Upper lobe of right lung (tissue), 1 donor: ENCODE data around the gene SPTAN1. TPM values are rescaled to one million over a fixed set of nuclear protein-coding genes. Genes with fewer than 3 reads are reported as not detected.
"Not testable (repeated sequence)": the region's sequence is repeated elsewhere in the genome, so short reads cannot be mapped to it uniquely, and the experiment has no call there.

Source experiments
- ATAC-seq: fragments of 200-7000 bp; cut with Tn5 transposase; one replicate; pipeline ENCODE4 v1.9.1; 2020; ENCODE audit warnings: mild to moderate bottlenecking, moderate library complexity
- DNase-seq: peaks from one replicate; pipeline ENCODE4 v3.0.0-alpha.2; 2020
- H3K27ac ChIP-seq: fragments of 200-600 bp; one replicate; pipeline ENCODE4 v1.8.0; 2022
- H3K27me3 ChIP-seq: fragments of 200-600 bp; one replicate; pipeline ENCODE4 v1.8.0; 2022; ENCODE audit warnings: mild to moderate bottlenecking
- H3K36me3 ChIP-seq: fragments of 200-600 bp; one replicate; pipeline ENCODE4 v1.8.0; 2022
- H3K4me1 ChIP-seq: fragments of 200-600 bp; one replicate; pipeline ENCODE4 v1.8.0; 2022
- H3K4me3 ChIP-seq: fragments of 200-600 bp; one replicate; pipeline ENCODE4 v1.8.0; 2022; ENCODE audit warnings: mild to moderate bottlenecking
- H3K9me3 ChIP-seq: fragments of 200-600 bp; one replicate; pipeline ENCODE4 v1.8.0; 2022
- intact Hi-C: fragments of 100-400 bp; cut with DNase I; formaldehyde crosslinking; loops from one replicate; pipeline ENCODE4 v1.11.0; 2022
- long read RNA-seq: library from polyadenylated mRNA; unstranded; transcript quantifications from one replicate; pipeline ENCODE4 v2.0.0, GENCODE V29; 2021
- total RNA-seq: library from RNA; stranded (reverse); fragmentation: NEBNext Ultra II Directional; extraction: Animal tissue kit (Norgen Biotek cat#: 25700); gene quantifications from one replicate; pipeline ENCODE4 v1.2.1, GENCODE V29; 2021
- TF ChIP-seq, protein P1 (sequence below): fragments of 200-600 bp; IDR thresholded peaks from one replicate; pipeline ENCODE4 v1.8.0; 2022; ENCODE audit warnings: antibody characterized with exemption
- donor health status: DM: no; HTN: yes; CAD: no; lungs with severe emphysema.

The SPTAN1 gene
- 358 TPM for total RNA-seq
- long read RNA-seq, full-length matches to known transcripts, result 51 of 172 reads
- long read RNA-seq, partial matches to known transcripts, result 106 of 172 reads
- long read RNA-seq, other reads (novel, unspliced or antisense), result 15 of 172 reads

DNA sequence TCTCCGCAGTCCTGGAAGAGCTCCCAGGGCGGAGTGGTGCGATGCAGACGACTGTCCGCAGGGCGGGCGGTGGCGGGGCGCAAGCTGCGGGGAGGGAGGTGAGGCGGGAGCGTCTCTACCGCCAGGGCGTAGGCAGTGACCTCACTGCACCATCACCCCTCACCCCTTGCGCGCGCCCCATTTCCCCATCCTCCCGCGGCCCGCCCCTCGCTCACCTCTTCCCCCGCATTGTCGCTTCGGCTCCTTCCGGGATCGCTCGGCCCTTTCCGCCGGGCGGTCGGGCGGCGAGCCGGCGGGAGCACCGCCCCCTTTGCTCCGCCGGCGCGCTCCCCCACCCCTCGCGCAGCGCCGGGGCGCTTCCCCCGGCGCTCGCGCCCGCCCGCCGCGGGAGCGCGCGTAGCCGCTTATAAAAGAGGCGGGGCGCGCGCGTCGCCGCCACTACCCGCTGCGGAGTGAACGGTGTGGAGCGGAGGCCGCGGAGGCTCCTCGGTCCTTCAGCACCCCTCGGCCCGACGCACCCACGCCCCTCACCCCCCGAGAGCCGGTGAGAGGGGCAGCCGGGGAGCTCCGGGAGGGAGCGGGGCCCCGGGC lies at the start of gene SPTAN1:
Gene SPTAN1 (plus strand): TSS at position 435 of the 591 bp plus-strand sequence. CDS start 14,154 bp downstream, outside the sequence.
- Histone ChIP-seq H3K9me3 (no peaks in the 10 kb centered on the region), H3K4me1 (peaks cover 50% of the 10 kb centered on the region), H3K36me3 (no peaks in the 10 kb centered on the region), H3K27me3 (no peaks in the 10 kb centered on the region), H3K4me3 (peak within 1 kb of the TSS; percentile 95), H3K27ac (peak within 1 kb of the TSS; percentile 94)
- TF ChIP-seq, protein P1, sequence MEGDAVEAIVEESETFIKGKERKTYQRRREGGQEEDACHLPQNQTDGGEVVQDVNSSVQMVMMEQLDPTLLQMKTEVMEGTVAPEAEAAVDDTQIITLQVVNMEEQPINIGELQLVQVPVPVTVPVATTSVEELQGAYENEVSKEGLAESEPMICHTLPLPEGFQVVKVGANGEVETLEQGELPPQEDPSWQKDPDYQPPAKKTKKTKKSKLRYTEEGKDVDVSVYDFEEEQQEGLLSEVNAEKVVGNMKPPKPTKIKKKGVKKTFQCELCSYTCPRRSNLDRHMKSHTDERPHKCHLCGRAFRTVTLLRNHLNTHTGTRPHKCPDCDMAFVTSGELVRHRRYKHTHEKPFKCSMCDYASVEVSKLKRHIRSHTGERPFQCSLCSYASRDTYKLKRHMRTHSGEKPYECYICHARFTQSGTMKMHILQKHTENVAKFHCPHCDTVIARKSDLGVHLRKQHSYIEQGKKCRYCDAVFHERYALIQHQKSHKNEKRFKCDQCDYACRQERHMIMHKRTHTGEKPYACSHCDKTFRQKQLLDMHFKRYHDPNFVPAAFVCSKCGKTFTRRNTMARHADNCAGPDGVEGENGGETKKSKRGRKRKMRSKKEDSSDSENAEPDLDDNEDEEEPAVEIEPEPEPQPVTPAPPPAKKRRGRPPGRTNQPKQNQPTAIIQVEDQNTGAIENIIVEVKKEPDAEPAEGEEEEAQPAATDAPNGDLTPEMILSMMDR, result peak; percentile 8
- ATAC-seq (peak; percentile 95), DNase-seq (peak; percentile 96)
- intact Hi-C loops, result no loop called here

DNA sequence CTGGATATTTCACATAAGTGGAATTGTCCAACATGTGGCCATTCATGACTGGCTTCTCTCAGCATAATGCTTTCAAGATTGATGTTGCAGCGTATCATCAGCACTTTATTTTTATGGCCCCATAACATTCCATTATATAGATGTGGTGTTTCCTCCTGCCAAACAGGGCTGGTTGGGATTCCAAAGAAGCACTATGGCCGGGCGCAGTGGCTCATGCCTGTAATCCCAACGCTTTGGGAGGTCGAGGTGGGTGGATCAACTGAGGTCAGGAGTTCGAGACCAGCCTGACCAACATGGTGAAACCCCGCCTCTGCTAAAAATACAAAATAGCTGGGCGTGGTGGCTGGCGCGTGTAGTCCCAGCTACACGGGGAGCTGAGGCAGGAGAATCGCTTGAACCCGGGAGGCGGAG lies 49.0 kb upstream of the SPTAN1 start:
- H3K27me3 ChIP-seq, H3K9me3 ChIP-seq, intact Hi-C loops, ATAC-seq: not testable (repeated sequence)
- Histone ChIP-seq H3K27ac (peak overlapping the region; percentile 81), H3K4me3 (peak overlapping the region; percentile 64), H3K36me3 (peaks cover 12% of the 10 kb centered on the region), H3K4me1 (peaks cover 19% of the 10 kb centered on the region)
- DNase-seq, result peak; percentile 32

DNA sequence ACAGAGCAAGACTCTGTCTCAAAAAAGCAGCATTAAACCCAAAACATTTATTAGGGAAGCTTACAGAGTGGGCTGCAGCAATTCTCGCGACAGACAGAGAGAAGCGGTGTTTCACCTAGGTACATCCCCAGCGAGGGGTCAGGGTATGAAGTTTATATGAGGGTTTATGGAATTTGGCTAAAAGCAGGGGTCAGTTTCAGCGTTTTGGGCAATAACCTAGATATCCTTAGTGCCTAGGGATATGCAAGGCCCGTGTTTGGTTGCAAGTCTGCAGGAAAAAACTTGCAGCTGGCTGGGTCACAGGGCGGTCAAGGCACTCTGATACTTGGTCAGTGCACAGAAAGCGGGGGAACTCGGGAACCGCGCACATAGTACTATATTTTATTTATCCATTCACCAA lies 48.5 kb upstream of the SPTAN1 start:
- no peaks in the 10 kb centered on the region for H3K9me3 ChIP-seq
- H3K4me3 ChIP-seq, result peak overlapping the region; percentile 64
- peaks cover 11% of the 10 kb centered on the region for H3K36me3 ChIP-seq
- ATAC-seq (no peak), DNase-seq (peak; percentile 55)
- peak overlapping the region; percentile 81 for H3K27ac ChIP-seq
- intact Hi-C loops, result no loop called here
- TF ChIP-seq, protein P1, result no peak
- H3K27me3 ChIP-seq, result no peaks in the 10 kb centered on the region
- H3K4me1 ChIP-seq, result peaks cover 19% of the 10 kb centered on the region

DNA sequence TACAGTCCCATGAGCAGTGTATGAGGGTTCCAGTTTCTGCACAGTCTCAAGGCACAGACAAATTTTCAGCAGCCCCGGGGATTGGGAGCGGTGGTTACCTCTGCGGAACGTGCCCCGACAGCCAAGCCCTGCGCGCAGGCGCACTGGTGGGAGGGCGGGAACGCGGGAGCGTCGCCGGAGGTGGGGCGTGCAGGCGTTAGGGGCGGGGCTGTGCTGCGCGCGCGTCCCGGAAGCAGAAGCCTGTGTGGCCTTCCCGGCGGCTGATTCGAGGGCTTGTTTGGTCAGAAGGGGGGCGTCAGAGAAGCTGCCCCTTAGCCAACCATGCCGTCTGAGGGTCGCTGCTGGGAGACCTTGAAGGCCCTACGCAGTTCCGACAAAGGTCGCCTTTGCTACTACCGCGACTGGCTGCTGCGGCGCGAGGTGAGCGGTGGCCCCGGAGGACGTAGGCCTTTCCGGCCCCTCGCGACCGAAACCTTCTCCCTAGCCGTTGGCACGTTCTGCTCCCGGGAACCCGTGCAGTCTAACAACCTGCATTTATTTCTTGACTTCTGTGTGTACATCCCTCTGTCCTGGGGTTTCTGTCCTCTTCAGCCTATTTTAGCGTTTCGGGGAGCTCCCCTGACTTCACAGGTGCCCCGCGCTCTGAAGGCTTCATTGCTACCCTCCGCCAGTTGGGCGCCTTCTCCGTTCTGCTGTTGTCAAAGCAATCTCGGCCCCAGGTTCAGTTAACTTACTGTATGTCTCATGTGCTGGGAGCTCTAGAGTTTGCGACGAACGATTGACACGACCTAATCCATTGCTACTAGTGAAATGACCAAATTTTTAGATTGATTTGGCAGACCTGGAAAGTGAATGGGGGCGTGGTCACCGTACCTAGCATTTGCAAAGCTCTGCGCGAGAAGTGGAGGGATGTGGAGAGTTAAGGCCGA lies 47.6 kb upstream of the SPTAN1 start, which contains the start of gene GLE1:
Gene GLE1 (plus strand): TSS at position 235 of the 929 bp plus-strand sequence. CDS start 87 bp downstream, at position 322.
- Histone ChIP-seq H3K9me3 (no peaks in the 10 kb centered on the region), H3K36me3 (peaks cover 18% of the 10 kb centered on the region), H3K27me3 (no peaks in the 10 kb centered on the region), H3K27ac (peak within 1 kb of the TSS; percentile 81), H3K4me3 (peak within 1 kb of the TSS; percentile 64), H3K4me1 (peaks cover 19% of the 10 kb centered on the region)
- TF ChIP-seq, protein P1, result no peak
- ATAC-seq (peak; percentile 99), DNase-seq (peak; percentile 98)
- intact Hi-C loops, result no loop called here

DNA sequence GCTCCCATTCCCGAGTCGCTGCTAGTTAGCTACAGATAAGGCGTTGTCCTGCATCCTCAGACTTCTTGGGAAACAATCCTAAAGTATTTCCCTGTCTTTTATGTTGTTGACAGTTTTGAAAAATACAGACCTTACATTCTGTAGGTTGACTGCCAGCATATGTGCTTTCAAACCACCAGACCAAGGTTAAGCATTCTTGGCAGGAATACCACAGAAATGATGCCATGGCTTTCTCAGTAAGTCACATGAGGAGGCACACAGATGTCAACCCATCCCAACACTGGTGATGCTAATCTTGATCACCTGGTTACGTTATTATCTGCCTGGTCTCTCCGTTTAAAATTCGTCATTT lies 47.0 kb upstream of the SPTAN1 start:
- no peak for ATAC-seq
- DNase-seq, result no peak
- Histone ChIP-seq H3K4me1 (peaks cover 19% of the 10 kb centered on the region), H3K36me3 (peaks cover 19% of the 10 kb centered on the region), H3K4me3 (peak overlapping the region; percentile 64), H3K9me3 (no peaks in the 10 kb centered on the region), H3K27me3 (no peaks in the 10 kb centered on the region), H3K27ac (peak overlapping the region; percentile 81)
- TF ChIP-seq, protein P1, result no peak
- intact Hi-C loops, result no loop called here

DNA sequence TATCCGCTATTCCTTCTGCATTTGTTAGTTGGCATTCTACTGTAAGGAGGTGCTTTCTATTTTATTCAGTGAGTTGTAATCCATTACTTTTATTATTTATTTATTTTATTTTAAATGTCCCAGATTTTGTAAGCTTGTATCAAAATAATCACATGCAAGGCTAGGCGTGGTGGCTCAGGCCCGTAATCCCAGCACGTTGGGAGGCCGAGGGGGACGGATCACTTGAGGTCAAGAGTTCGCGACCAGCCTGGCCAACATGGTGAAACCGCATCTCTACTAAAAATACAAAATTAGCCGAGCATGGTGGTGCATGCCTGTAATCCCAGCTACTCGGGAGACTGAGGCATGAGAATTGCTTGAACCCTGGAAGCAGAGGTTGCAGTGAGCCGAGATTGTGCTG lies 46.5 kb upstream of the SPTAN1 start:
- H3K27me3 ChIP-seq, H3K4me3 ChIP-seq, ATAC-seq, H3K9me3 ChIP-seq, intact Hi-C loops, H3K27ac ChIP-seq: not testable (repeated sequence)
- H3K4me1 ChIP-seq, result peaks cover 19% of the 10 kb centered on the region
- DNase-seq, result peak; percentile 8
- peaks cover 22% of the 10 kb centered on the region for H3K36me3 ChIP-seq
